ENCODE results near the gene GRIA3. TPM values are rescaled to one million over a fixed set of nuclear protein-coding genes. Genes with fewer than 3 reads are reported as not detected.

GRIA3 gene
- total and polyA plus RNA-seq, 4 experiments from 2014 or later = not detected

GRCh38 chrX:123324625-123325024 is 140.5 kb downstream of the GRIA3 start:
- Histone ChIP-seq H3K36me3 (ENCODE audit: insufficient read depth, low read length) (no peaks in the 10 kb centered on the region), H3K27me3 (ENCODE audit: insufficient read depth, low read length) (no peaks in the 10 kb centered on the region), H3K4me1 (ENCODE audit: insufficient read depth, low read length) (no peaks in the 10 kb centered on the region), H3K4me3 (ENCODE audit: low read length in 2 of 2) (no peak overlapping the region), H3K27ac (ENCODE audit: low read depth, low read length) (no peak overlapping the region), H3K9me3 (ENCODE audit: control insufficient read depth in 1 of 2, low read length in 2 of 2) (no peaks in the 10 kb centered on the region)
- H3K4me1 Mint-ChIP-seq = no peaks in the 10 kb centered on the region
- peaks cover 0 to 2% (median 0%) of the 10 kb centered on the region in 8 donors for H3K9me3 Mint-ChIP-seq
- intact Hi-C loops (cut with micrococcal nuclease) = no loop called here
- CTCF ChIA-PET (ENCODE audit: partially characterized antibody) = no interaction called here
- DNase-seq = no peak
- POLR2A ChIA-PET (ENCODE audit: partially characterized antibody) = no interaction called here
- no peaks in the 10 kb centered on the region for H3K36me3 Mint-ChIP-seq
- H3K27ac Mint-ChIP-seq = no peak overlapping the region
- H3K27me3 Mint-ChIP-seq = peaks cover 0 to 1% of the 10 kb centered on the region in 2 donors
- H3K4me3 Mint-ChIP-seq = no peak overlapping the region

- peaks cover 0 to 1% of the 10 kb centered on the region in 2 donors for H3K27me3 Mint-ChIP-seq
- no peak for DNase-seq
- no peaks in the 10 kb centered on the region for H3K27me3 ChIP-seq (ENCODE audit: insufficient read depth, low read length)
- no peaks in the 10 kb centered on the region for H3K9me3 ChIP-seq (ENCODE audit: control insufficient read depth in 1 of 2, low read length in 2 of 2)
- H3K27ac Mint-ChIP-seq = no peak overlapping the region
- no peaks in the 10 kb centered on the region for H3K36me3 Mint-ChIP-seq
- H3K9me3 Mint-ChIP-seq = no peaks in the 10 kb centered on the region
- no peaks in the 10 kb centered on the region for H3K4me1 Mint-ChIP-seq
- H3K4me3 ChIP-seq (ENCODE audit: low read length in 2 of 2) = no peak overlapping the region
- no peak overlapping the region for H3K27ac ChIP-seq (ENCODE audit: low read depth, low read length)
- H3K36me3 ChIP-seq (ENCODE audit: insufficient read depth, low read length) = no peaks in the 10 kb centered on the region
- ChIA-PET POLR2A (ENCODE audit: partially characterized antibody) (no interaction called here), CTCF (ENCODE audit: partially characterized antibody) (no interaction called here)
- intact Hi-C loops (cut with micrococcal nuclease) = no loop called here
- no peaks in the 10 kb centered on the region for H3K4me1 ChIP-seq (ENCODE audit: insufficient read depth, low read length)
- H3K4me3 Mint-ChIP-seq = no peak overlapping the region
These were observed 146.3 kb downstream of the GRIA3 start for GRCh38 chrX:123330229-123330942.

- Histone ChIP-seq H3K27me3 (ENCODE audit: insufficient read depth, low read length) (no peaks in the 10 kb centered on the region), H3K27ac (ENCODE audit: low read depth, low read length) (no peak overlapping the region), H3K36me3 (ENCODE audit: insufficient read depth, low read length) (no peaks in the 10 kb centered on the region), H3K4me3 (ENCODE audit: low read length in 2 of 2) (no peak overlapping the region), H3K9me3 (ENCODE audit: control insufficient read depth in 1 of 2, low read length in 2 of 2) (no peaks in the 10 kb centered on the region), H3K4me1 (ENCODE audit: insufficient read depth, low read length) (no peaks in the 10 kb centered on the region)
- H3K36me3 Mint-ChIP-seq = no peaks in the 10 kb centered on the region
- no peak overlapping the region for H3K27ac Mint-ChIP-seq
- peaks cover 0 to 1% of the 10 kb centered on the region in 2 donors for H3K27me3 Mint-ChIP-seq
- ChIA-PET CTCF (ENCODE audit: partially characterized antibody) (no interaction called here), POLR2A (ENCODE audit: partially characterized antibody) (no interaction called here)
- DNase-seq = no peak
- no peaks in the 10 kb centered on the region for H3K4me1 Mint-ChIP-seq
- H3K9me3 Mint-ChIP-seq = no peaks in the 10 kb centered on the region
- intact Hi-C loops (cut with micrococcal nuclease) = no loop called here
- H3K4me3 Mint-ChIP-seq = no peak overlapping the region
These were observed 147.3 kb downstream of the GRIA3 start for GRCh38 chrX:123331349-123331748.

GRCh38 chrX:123331859-123332258 is 147.8 kb downstream of the GRIA3 start:
- no peaks in the 10 kb centered on the region for H3K27me3 ChIP-seq (ENCODE audit: insufficient read depth, low read length)
- H3K9me3 Mint-ChIP-seq = no peaks in the 10 kb centered on the region
- CTCF ChIA-PET (ENCODE audit: partially characterized antibody) = no interaction called here
- no peak for DNase-seq
- no peak overlapping the region for H3K27ac Mint-ChIP-seq
- H3K27me3 Mint-ChIP-seq = no peaks in the 10 kb centered on the region
- no peaks in the 10 kb centered on the region for H3K36me3 ChIP-seq (ENCODE audit: insufficient read depth, low read length)
- POLR2A ChIA-PET (ENCODE audit: partially characterized antibody) = no interaction called here
- intact Hi-C loops (cut with micrococcal nuclease) = no loop called here
- no peak overlapping the region for H3K4me3 ChIP-seq (ENCODE audit: low read length in 2 of 2)
- H3K9me3 ChIP-seq (ENCODE audit: control insufficient read depth in 1 of 2, low read length in 2 of 2) = no peaks in the 10 kb centered on the region
- H3K36me3 Mint-ChIP-seq = no peaks in the 10 kb centered on the region
- no peaks in the 10 kb centered on the region for H3K4me1 ChIP-seq (ENCODE audit: insufficient read depth, low read length)
- H3K4me3 Mint-ChIP-seq = no peak overlapping the region
- H3K4me1 Mint-ChIP-seq = no peaks in the 10 kb centered on the region
- H3K27ac ChIP-seq (ENCODE audit: low read depth, low read length) = no peak overlapping the region

- intact Hi-C loops (cut with micrococcal nuclease) = no loop called here
- Histone ChIP-seq H3K36me3 (ENCODE audit: insufficient read depth, low read length) (no peaks in the 10 kb centered on the region), H3K4me3 (ENCODE audit: low read length in 2 of 2) (no peak overlapping the region), H3K27me3 (ENCODE audit: insufficient read depth, low read length) (no peaks in the 10 kb centered on the region), H3K27ac (ENCODE audit: low read depth, low read length) (no peak overlapping the region), H3K4me1 (ENCODE audit: insufficient read depth, low read length) (no peaks in the 10 kb centered on the region), H3K9me3 (ENCODE audit: control insufficient read depth in 1 of 2, low read length in 2 of 2) (no peaks in the 10 kb centered on the region)
- Mint-ChIP-seq H3K36me3 (no peaks in the 10 kb centered on the region), H3K27ac (no peak overlapping the region), H3K9me3 (no peaks in the 10 kb centered on the region), H3K4me1 (no peaks in the 10 kb centered on the region), H3K4me3 (no peak overlapping the region), H3K27me3 (no peaks in the 10 kb centered on the region)
- no peak for DNase-seq
- ChIA-PET POLR2A (ENCODE audit: partially characterized antibody) (no interaction called here), CTCF (ENCODE audit: partially characterized antibody) (no interaction called here)
These were observed 152.6 kb downstream of the GRIA3 start for GRCh38 chrX:123336666-123337065.

- Histone ChIP-seq H3K36me3 (ENCODE audit: insufficient read depth, low read length) (no peaks in the 10 kb centered on the region), H3K27me3 (ENCODE audit: insufficient read depth, low read length) (no peaks in the 10 kb centered on the region), H3K4me3 (ENCODE audit: low read length in 2 of 2) (no peak overlapping the region), H3K27ac (ENCODE audit: low read depth, low read length) (no peak overlapping the region), H3K9me3 (ENCODE audit: control insufficient read depth in 1 of 2, low read length in 2 of 2) (no peaks in the 10 kb centered on the region), H3K4me1 (ENCODE audit: insufficient read depth, low read length) (no peaks in the 10 kb centered on the region)
- H3K36me3 Mint-ChIP-seq = no peaks in the 10 kb centered on the region
- no peaks in the 10 kb centered on the region for H3K27me3 Mint-ChIP-seq
- intact Hi-C loops (cut with micrococcal nuclease) = no loop called here
- no peaks in the 10 kb centered on the region for H3K9me3 Mint-ChIP-seq
- ChIA-PET CTCF (ENCODE audit: partially characterized antibody) (no interaction called here), POLR2A (ENCODE audit: partially characterized antibody) (no interaction called here)
- H3K4me3 Mint-ChIP-seq = no peak overlapping the region
- no peak overlapping the region for H3K27ac Mint-ChIP-seq
- DNase-seq = no peak
- H3K4me1 Mint-ChIP-seq = no peaks in the 10 kb centered on the region
These were observed 154.0 kb downstream of the GRIA3 start for GRCh38 chrX:123337886-123338639.

GRCh38 chrX:123339221-123339905 is 155.3 kb downstream of the GRIA3 start:
- Histone ChIP-seq H3K36me3 (ENCODE audit: insufficient read depth, low read length) (no peaks in the 10 kb centered on the region), H3K4me1 (ENCODE audit: insufficient read depth, low read length) (no peaks in the 10 kb centered on the region), H3K27me3 (ENCODE audit: insufficient read depth, low read length) (no peaks in the 10 kb centered on the region), H3K4me3 (ENCODE audit: low read length in 2 of 2) (no peak overlapping the region), H3K9me3 (ENCODE audit: control insufficient read depth in 1 of 2, low read length in 2 of 2) (no peaks in the 10 kb centered on the region), H3K27ac (ENCODE audit: low read depth, low read length) (no peak overlapping the region)
- ChIA-PET CTCF (ENCODE audit: partially characterized antibody) (no interaction called here), POLR2A (ENCODE audit: partially characterized antibody) (no interaction called here)
- Mint-ChIP-seq H3K4me1 (no peaks in the 10 kb centered on the region), H3K4me3 (no peak overlapping the region), H3K9me3 (no peaks in the 10 kb centered on the region), H3K36me3 (no peaks in the 10 kb centered on the region), H3K27ac (no peak overlapping the region), H3K27me3 (no peaks in the 10 kb centered on the region)
- intact Hi-C loops (cut with micrococcal nuclease) = no loop called here
- DNase-seq = no peak
